Fibroblast of gingiva (primary cell): ENCODE results near the gene CDC42BPG.

ENCODE experiments used
- DNase-seq: peaks from one replicate; pipeline ENCODE4 v3.0.0-alpha.2; 2011; ENCODE audit warnings: low read depth

CDC42BPG gene

GRCh38 chr11:64880240-64881001 lies 36.0 kb upstream of the CDC42BPG start:
- DNase-seq, result no peak

GRCh38 chr11:64879244-64879900 lies 34.9 kb upstream of the CDC42BPG start:
- DNase-seq, result no peak

- peak; percentile 96 for DNase-seq
Observed at GRCh38 chr11:64878494-64879243, 34.2 kb upstream of the CDC42BPG start, which contains the start of gene EHD1. TSS of gene EHD1 (minus strand) at chr11:64878621. CDS start at chr11:64878464, 157 bp downstream.

GRCh38 chr11:64878223-64878493 lies 33.7 kb upstream of the CDC42BPG start:
- DNase-seq, result no peak

- DNase-seq, result no peak
Observed at GRCh38 chr11:64877390-64878222, 33.2 kb upstream of the CDC42BPG start.

GRCh38 chr11:64876835-64877341 lies 32.4 kb upstream of the CDC42BPG start:
- peak; percentile 72 for DNase-seq

- DNase-seq, result no peak
Observed at GRCh38 chr11:64876229-64876750, 31.8 kb upstream of the CDC42BPG start.

GRCh38 chr11:64875369-64876228 lies 31.1 kb upstream of the CDC42BPG start:
- DNase-seq, result no peak

GRCh38 chr11:64874308-64875240 lies 30.1 kb upstream of the CDC42BPG start:
- DNase-seq, result no peak

- no peak for DNase-seq
Observed at GRCh38 chr11:64872790-64873488, 28.5 kb upstream of the CDC42BPG start.

- DNase-seq, result no peak
Observed at GRCh38 chr11:64871492-64871891, 27.0 kb upstream of the CDC42BPG start.

- no peak for DNase-seq
Observed at GRCh38 chr11:64870893-64871466, 26.5 kb upstream of the CDC42BPG start.

GRCh38 chr11:64870176-64870892 lies 25.9 kb upstream of the CDC42BPG start:
- DNase-seq, result peak; percentile 60

GRCh38 chr11:64869571-64870175 lies 25.2 kb upstream of the CDC42BPG start:
- DNase-seq, result no peak

- peak; percentile 41 for DNase-seq
Observed at GRCh38 chr11:64868904-64869570, 24.6 kb upstream of the CDC42BPG start.

GRCh38 chr11:64867748-64868462 lies 23.5 kb upstream of the CDC42BPG start:
- no peak for DNase-seq
